Camera-type eye (tissue), 1 donor: ENCODE data around the gene IPP. TPM values are rescaled to one million over a fixed set of nuclear protein-coding genes. Genes with fewer than 3 reads are reported as not detected.

Source experiments
- total RNA-seq: library from RNA; depleted of rRNA; stranded (reverse); fragments of >200 nt; gene quantifications from one replicate; pipeline ENCODE4 v1.2.3, GENCODE V29; 2014

The IPP gene
- 23.9 TPM for total RNA-seq

DNA sequence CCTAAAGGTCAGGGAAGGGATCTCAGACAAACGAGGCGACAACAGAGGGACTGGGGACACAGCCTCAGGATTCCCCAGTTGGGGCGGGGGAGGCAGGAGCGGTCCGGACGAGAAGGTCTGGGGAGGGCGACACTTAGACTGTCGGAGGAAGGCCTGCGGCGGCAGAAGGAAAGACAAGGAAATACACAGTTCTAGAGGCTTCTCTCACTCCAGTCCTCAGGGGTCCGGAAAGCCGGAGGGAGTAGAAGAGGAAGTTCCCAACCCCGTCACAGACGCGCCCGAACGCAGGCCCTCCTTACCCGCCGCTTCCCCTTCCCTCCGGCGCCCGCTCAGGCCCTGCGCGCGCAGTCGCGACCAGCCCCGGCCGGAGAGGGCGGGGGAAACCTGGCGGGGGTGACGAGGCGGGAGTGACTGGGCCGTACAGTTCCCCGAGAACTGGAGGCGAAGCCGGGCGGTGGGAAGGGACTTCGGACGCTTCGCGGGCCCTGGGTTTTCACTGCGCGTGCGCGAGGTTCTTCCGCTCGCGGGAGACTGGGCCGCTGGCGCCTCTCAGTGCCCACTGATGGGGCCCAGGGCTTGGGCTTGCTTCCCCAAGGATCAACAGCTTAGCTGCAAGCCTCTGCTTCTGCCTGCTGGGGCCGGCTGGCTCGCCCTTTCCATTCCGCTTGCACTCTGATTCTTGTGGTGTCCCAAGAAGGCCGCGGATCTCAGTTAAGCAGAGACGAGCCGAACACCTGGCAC is at the start of gene IPP:
Gene IPP, minus strand, starts transcription at position 356 of the 741 bp plus-strand sequence. CDS start 4,242 bp downstream, outside the sequence.

DNA sequence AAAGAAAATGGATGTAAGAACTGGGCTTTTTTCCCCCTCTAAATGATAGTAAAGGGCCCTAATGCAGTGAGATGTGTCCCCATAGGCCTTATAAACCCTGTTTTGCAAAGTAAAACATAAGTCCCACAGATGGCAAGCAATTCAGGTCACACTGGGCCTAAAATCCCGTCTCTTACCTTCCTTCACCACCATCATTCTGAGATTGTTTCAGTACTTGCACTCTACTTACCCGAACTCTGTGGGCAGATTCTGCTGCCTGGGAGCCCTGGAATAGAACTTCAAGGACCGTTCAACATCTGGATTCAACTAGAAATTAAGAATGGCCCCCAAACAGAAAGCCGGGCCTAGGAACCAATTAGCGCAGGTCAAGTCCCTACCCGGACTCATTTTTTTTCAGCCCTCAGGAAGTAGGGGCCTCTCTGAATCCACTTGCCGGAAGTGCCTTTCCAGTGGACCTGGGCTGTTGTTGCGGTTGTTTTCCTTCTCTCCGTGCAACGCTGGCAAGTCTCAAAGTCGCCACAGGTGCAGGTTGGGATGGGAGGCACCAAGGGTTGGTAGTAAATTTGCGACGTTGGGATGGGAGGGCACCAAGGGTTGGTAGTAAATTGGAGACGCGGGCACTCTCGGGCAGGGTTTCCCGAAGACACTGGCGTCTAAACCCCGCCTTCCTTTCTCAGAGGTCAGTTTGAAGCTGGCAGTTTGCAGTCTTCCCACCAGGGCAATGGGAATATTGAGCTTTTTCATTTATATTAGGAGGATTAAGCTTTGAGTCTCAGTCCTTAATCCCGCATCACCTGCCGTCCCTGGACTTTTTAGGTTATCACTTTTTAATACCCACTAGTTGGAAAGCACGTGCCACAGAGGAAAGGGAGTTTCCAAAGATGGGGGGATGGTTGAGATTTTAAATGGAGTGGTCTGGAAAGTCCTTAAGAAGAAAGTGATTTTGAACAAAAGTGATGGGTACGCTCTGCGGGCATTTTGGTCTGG is 62.4 kb downstream of the IPP start, which contains the start of gene TMEM69:
Gene TMEM69, plus strand, starts transcription at position 428 of the 987 bp plus-strand sequence. CDS start 2,888 bp downstream, outside the sequence.

DNA sequence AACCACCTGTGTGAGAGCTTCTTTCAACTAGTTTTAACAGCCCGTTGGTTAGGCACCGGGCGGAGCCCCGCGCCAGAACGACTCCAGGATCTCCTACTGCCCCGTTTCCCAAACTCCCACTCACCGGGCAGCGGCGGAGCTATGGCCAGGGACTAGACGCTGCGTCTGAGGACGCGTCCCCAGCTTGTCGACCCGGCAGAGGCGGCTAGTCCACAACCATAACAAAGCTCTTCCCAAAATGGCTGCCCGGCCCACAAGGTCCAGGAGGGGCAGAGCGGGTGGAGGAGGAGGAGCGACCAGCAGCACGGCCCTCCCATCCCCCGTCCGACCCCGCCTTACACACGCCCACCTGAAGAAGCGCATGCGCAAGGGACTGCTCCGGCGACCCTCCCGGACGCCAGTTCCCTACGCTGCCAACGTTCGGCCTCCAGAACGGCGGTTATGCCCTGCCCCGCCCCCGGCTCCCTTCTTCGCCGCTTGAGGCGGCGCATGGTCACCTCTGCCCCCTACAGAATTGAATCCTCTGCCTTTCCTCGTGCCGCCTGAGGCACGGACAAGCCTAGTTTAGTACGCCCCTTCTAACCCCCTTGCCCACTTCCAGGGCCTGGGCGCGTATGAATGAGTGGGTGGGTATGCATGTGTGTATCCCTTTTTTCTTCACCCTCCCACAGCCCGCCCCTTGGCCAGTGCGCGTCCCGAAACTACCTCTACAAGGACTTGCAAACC is 64.0 kb downstream of the IPP start, which contains the start of gene GPBP1L1:
Gene GPBP1L1, minus strand, starts transcription at position 246 of the 726 bp plus-strand sequence. CDS start 27,446 bp downstream, outside the sequence.

Other genes with a start within 250 kb of the IPP start
- gene PRDX1, start 228.8 kb downstream of the IPP start, total RNA-seq = 174 TPM
- 57.1 TPM for gene AKR1A1, start 199.8 kb downstream of the IPP start, total RNA-seq
- 130 TPM for gene NASP, start 166.6 kb downstream of the IPP start, total RNA-seq
- gene CCDC17, start 126.6 kb downstream of the IPP start, total RNA-seq = 0.93 TPM
- gene GPBP1L1, start 64.1 kb downstream of the IPP start, total RNA-seq = 105 TPM
- 16.4 TPM for gene TMEM69, start 62.5 kb downstream of the IPP start, total RNA-seq
- 39.8 TPM for gene MAST2, start 53.0 kb upstream of the IPP start, total RNA-seq